Measurements from ENCODE around the gene CHMP2B.

DNA sequence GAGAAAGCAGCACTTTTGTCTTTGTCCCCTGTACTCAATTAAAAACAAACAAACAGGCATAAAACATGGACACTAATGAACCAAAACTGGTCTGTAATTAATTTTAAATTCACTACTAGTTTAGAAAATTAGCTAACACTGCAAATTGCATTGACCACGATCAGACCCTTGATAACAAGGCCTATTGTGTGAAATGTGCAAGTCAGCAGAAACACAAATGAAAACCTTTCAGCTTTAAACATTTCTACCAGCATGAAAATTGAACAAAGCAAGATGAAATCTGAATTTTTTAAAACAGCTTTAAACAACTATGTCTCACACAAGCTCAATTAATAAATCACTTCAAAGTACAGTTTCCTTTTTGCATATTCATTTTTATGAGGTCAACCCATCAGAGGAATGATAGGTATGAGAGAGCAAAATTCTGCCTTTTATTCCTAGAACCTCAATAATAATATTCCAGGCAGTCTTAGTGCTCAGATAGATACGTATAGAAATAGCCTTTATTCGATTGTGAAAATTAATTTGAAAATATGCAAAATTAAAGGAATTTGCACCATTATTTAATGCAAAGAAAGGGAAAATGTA lies 27.0 kb upstream of the CHMP2B start:
- TF ChIP-seq CTCF (conservative IDR thresholded peaks at IDR 0.05; ENCODE audit: low read length) = no peak
- TF ChIP-seq EZH2phosphoT487 (IDR thresholded peaks at IDR 0.05; ENCODE audit: borderline replicate concordance) = no peak

All from Loucy (cell line).